ENCODE data around the gene ZNF24. TPM values are rescaled to one million over a fixed set of nuclear protein-coding genes. Genes with fewer than 3 reads are reported as not detected.

Gene ZNF24
- total RNA-seq, 4 donors from 2014 or later = 54.9 to 76.2 (median 58.1) TPM

- 83% methylated on average over 4 of the region's 4 CpGs for WGBS, 2 donors
- no peak for TF ChIP-seq CTCF (IDR thresholded peaks at IDR 0.05)
- TF ChIP-seq POLR2A (IDR thresholded peaks at IDR 0.05) = no peak
- Histone ChIP-seq H3K36me3 (peaks cover 8 to 11% of the 10 kb centered on the region in 2 donors), H3K4me1 (peaks cover 19 to 24% of the 10 kb centered on the region in 2 donors), H3K4me3 (replicated peaks in 1 of 3) (no peak overlapping the region), H3K9me3 (no peaks in the 10 kb centered on the region), H3K27ac (no peak overlapping the region), H3K27me3 (no peaks in the 10 kb centered on the region)
- intact Hi-C loops (cut with DNase I) = no loop called here
- no peak for DNase-seq
These were observed 12.7 kb downstream of the ZNF24 start for GRCh38 chr18:35331367-35332087.

- TF ChIP-seq CTCF (IDR thresholded peaks at IDR 0.05) (no peak), POLR2A (IDR thresholded peaks at IDR 0.05) (no peak)
- DNase-seq = no peak
- intact Hi-C loops (cut with DNase I) = no loop called here
- no peaks in the 10 kb centered on the region for H3K4me1 ChIP-seq
- H3K27ac ChIP-seq = no peak overlapping the region
- H3K9me3 ChIP-seq = no peaks in the 10 kb centered on the region
- H3K4me3 ChIP-seq (replicated peaks in 1 of 3) = no peak overlapping the region
- H3K36me3 ChIP-seq = peaks cover 6 to 11% of the 10 kb centered on the region in 2 donors
- no peaks in the 10 kb centered on the region for H3K27me3 ChIP-seq
These were observed 15.4 kb downstream of the ZNF24 start for GRCh38 chr18:35328868-35329267.

- Histone ChIP-seq H3K9me3 (no peaks in the 10 kb centered on the region), H3K36me3 (peaks cover 0 to 3% of the 10 kb centered on the region in 2 donors), H3K27me3 (no peaks in the 10 kb centered on the region), H3K27ac (no peak overlapping the region), H3K4me1 (no peaks in the 10 kb centered on the region), H3K4me3 (replicated peaks in 1 of 3) (no peak overlapping the region)
- intact Hi-C loops (cut with DNase I) = no loop called here
- TF ChIP-seq POLR2A (IDR thresholded peaks at IDR 0.05) (no peak), CTCF (IDR thresholded peaks at IDR 0.05) (no peak)
- WGBS, 2 donors = 53 to 60% methylated on average over 3 of the region's 3 CpGs
- no peak for DNase-seq
These were observed 17.4 kb downstream of the ZNF24 start for GRCh38 chr18:35326695-35327387.

GRCh38 chr18:35324926-35325655 is 19.1 kb downstream of the ZNF24 start:
- TF ChIP-seq CTCF (IDR thresholded peaks at IDR 0.05) = no peak
- TF ChIP-seq POLR2A (IDR thresholded peaks at IDR 0.05) = no peak
- Histone ChIP-seq H3K4me3 (replicated peaks in 1 of 3) (no peak overlapping the region), H3K4me1 (no peaks in the 10 kb centered on the region), H3K36me3 (no peaks in the 10 kb centered on the region), H3K27ac (no peak overlapping the region), H3K9me3 (no peaks in the 10 kb centered on the region), H3K27me3 (no peaks in the 10 kb centered on the region)
- WGBS, 2 donors = 46 to 72% methylated on average over 2 of the region's 2 CpGs
- intact Hi-C loops (cut with DNase I) = no loop called here
- DNase-seq = no peak
